K562 (cell line): ENCODE results near the gene CHORDC1. TPM values are rescaled to one million over a fixed set of nuclear protein-coding genes. Genes with fewer than 3 reads are reported as not detected.

ENCODE experiments used
- ATAC-seq: fragments of 200-7000 bp; cut with Tn5 transposase; 3 replicates; pipeline ENCODE4 v1.9.1; 2020; ENCODE audit warnings: moderate library complexity
- BruUV-seq: library from RNA; stranded (reverse); fragments of 400-500 nt; replicated peaks from 2 replicates; lab custom pipeline; 2021; lab: Mats Ljungman, UMichigan
- CTCF ChIA-PET: fragments of 300-600 bp; formaldehyde crosslinking; extraction: SDS; loops from one replicate; lab custom pipeline; 2021; ENCODE audit warnings: low intra/inter-chr PET ratio; lab: Yijun Ruan, JAX
- POLR2A ChIA-PET: fragments of 300-600, 350-650 bp; sonication (Branson Sonifier 250); formaldehyde crosslinking; extraction: SDS; loops from one replicate; lab custom pipeline; 2021; ENCODE audit warnings: antibody characterized with exemption, inconsistent platforms; lab: Yijun Ruan, JAX
- DNase-seq, 4 experiments: peaks; one replicate each; pipeline versions ENCODE4 v3.0.0 to v3.0.0-alpha.2; 2011 to 2018; ENCODE audit warnings: low spot score in 3 of 4, mixed read lengths in 3 of 4; ENCODE audit errors: extremely low read depth in 1 of 4
- FAIRE-seq: peaks from 2 replicates; lab custom pipeline; 2011; peaks lifted over from hg19 to GRCh38; lab: Jason Lieb, UNC
- H2AFZ ChIP-seq: 2 replicates; pipeline ENCODE4 v1.6.0; 2011; ENCODE audit warnings: low read depth, low read length, control low read depth, inconsistent platforms
- H3K27ac ChIP-seq: fragments of 200-600 bp; 3 replicates; pipeline ENCODE4 v1.8.0; 2011; ENCODE audit warnings: low read depth, mild to moderate bottlenecking, control low read depth, inconsistent platforms, low read length, moderate library complexity, mixed read lengths; ENCODE audit errors: extremely low read depth
- H3K27me3 ChIP-seq, 2 experiments: fragments of 300-600 bp in 1 of 2; 2 replicates in 1 of 2; 3 replicates in 1 of 2; pipeline versions ENCODE4 v1.6.0 to v1.8.0; 2011; ENCODE audit warnings: inconsistent platforms in 2 of 2, low read length in 2 of 2, mild to moderate bottlenecking in 1 of 2, mixed read lengths in 1 of 2, moderate library complexity in 1 of 2; ENCODE audit not compliant: control insufficient read depth in 2 of 2, insufficient read depth in 2 of 2
- H3K36me3 ChIP-seq: fragments of 300-600 bp; 3 replicates; pipeline ENCODE4 v1.8.0; 2011; ENCODE audit warnings: mild to moderate bottlenecking, low read length, inconsistent platforms; ENCODE audit not compliant: control insufficient read depth, insufficient read depth
- H3K4me1 ChIP-seq, 2 experiments: fragments of 200-600 bp in 1 of 2; replicated peaks in 1 of 2; 2 replicates in 1 of 2; 3 replicates in 1 of 2; pipeline versions ENCODE4 v1.5.1 to v1.8.0; 2011; ENCODE audit warnings: inconsistent platforms in 2 of 2, low read length in 2 of 2, mild to moderate bottlenecking in 1 of 2, mixed read lengths in 1 of 2, moderate library complexity in 1 of 2; ENCODE audit not compliant: control insufficient read depth in 2 of 2, insufficient read depth in 2 of 2
- H3K4me2 ChIP-seq: 2 replicates; pipeline ENCODE4 v1.6.1; 2011; ENCODE audit warnings: low read length, control low read depth, inconsistent platforms, mixed read lengths; ENCODE audit not compliant: insufficient read depth
- H3K4me3 ChIP-seq: fragments of 200-600 bp; sonication (generic), shearing (Covaris generic); 2 replicates; pipeline ENCODE4 v1.5.1; 2016; ENCODE audit warnings: control low read depth, inconsistent platforms
- H3K79me2 ChIP-seq: fragments of 200-600 bp; 3 replicates; pipeline ENCODE4 v1.8.0; 2011; ENCODE audit warnings: low read length, inconsistent platforms; ENCODE audit not compliant: control insufficient read depth, insufficient read depth
- H3K9ac ChIP-seq, 2 experiments: 2 replicates each; pipeline versions ENCODE4 v1.6.0 to v1.6.1; 2011; ENCODE audit warnings: low read depth in 2 of 2, low read length in 2 of 2, control low read depth in 1 of 2, inconsistent platforms in 1 of 2, mild to moderate bottlenecking in 1 of 2, mixed read lengths in 1 of 2; ENCODE audit not compliant: insufficient read depth in 1 of 2
- H3K9me1 ChIP-seq: one replicate; pipeline ENCODE4 v1.6.0; 2011; ENCODE audit warnings: inconsistent platforms, mild to moderate bottlenecking, low read length, moderate library complexity; ENCODE audit not compliant: control insufficient read depth, insufficient read depth
- H3K9me3 ChIP-seq: replicated peaks from 2 replicates; pipeline ENCODE4 v1.5.1; 2011; ENCODE audit warnings: low read depth, low read length, inconsistent platforms; ENCODE audit not compliant: control insufficient read depth, insufficient read depth
- H4K20me1 ChIP-seq: replicated peaks from 2 replicates; pipeline ENCODE4 v1.6.1; 2011; ENCODE audit warnings: low read length, inconsistent platforms, mixed read lengths; ENCODE audit not compliant: control insufficient read depth, insufficient read depth
- BDP1 ChIP-seq: IDR thresholded peaks from 3 replicates; pipeline ENCODE4 v1.6.1; 2011; ENCODE audit not compliant: insufficient read length, insufficient read depth
- FOXP1 ChIP-seq: sonication (generic); formaldehyde crosslinking; IDR thresholded peaks from 2 replicates; pipeline ENCODE4 v1.8.0; 2022; ENCODE audit warnings: mild to moderate bottlenecking, missing genetic modification reagents
- GATAD2A ChIP-seq: fragments of 450-650 bp; IDR thresholded peaks from 2 replicates; pipeline ENCODE4 v1.6.1; 2017
- POLR2B ChIP-seq: fragments of 450-650 bp; IDR thresholded peaks from 2 replicates; pipeline ENCODE4 v1.6.1; 2018; ENCODE audit warnings: low read depth; ENCODE audit not compliant: partially characterized antibody
- SRF ChIP-seq, 2 experiments: fragments of 250-450, 450-650 bp in 1 of 2; sonication (Bioruptor Pico) in 1 of 2; sonication (generic) in 1 of 2; formaldehyde crosslinking; IDR thresholded peaks; 2 replicates each; pipeline versions ENCODE4 v1.5.0 to v1.5.1; 2020 to 2022; ENCODE audit warnings: mild to moderate bottlenecking in 1 of 2, missing genetic modification reagents in 1 of 2
- TCF7 ChIP-seq: sonication (generic); IDR thresholded peaks from 2 replicates; pipeline ENCODE4 v1.6.1; 2016; ENCODE audit warnings: antibody characterized with exemption, borderline replicate concordance
- ZNF384 ChIP-seq: IDR thresholded peaks from 2 replicates; pipeline ENCODE4 v1.6.1; 2012; ENCODE audit warnings: low read depth, low read length, improper control_type of control experiment
- WGBS: fragments of 100-300 bp; shearing (Covaris generic); methylation state at CpG from one replicate; pipeline ENCODE4 v1.1.6; 2016; ENCODE audit warnings: low coverage, mixed read lengths; ENCODE audit not compliant: insufficient coverage; ENCODE audit errors: missing lambda C conversion rate; 5-methylcytosine and 5-hydroxymethylcytosine counted together
- in situ Hi-C: fragments of 300-500 bp; cut with MboI; formaldehyde crosslinking; loops from 4 replicates; pipeline ENCODE4 v1.15.0; 2018; ENCODE audit warnings: inconsistent platforms, mixed read lengths
- intact Hi-C: fragments of 100-400 bp; cut with micrococcal nuclease; formaldehyde crosslinking; loops from 2 replicates; pipeline ENCODE4 v1.14.2; 2022
- polyA plus RNA-seq, 8 experiments: library from polyadenylated mRNA; depleted of rRNA in 4 of 8; stranded (reverse) in 5 of 8; unstranded in 3 of 8; fragments of >200 nt; fragmentation: Nextera tagmentation in 2 of 8; fragmentation: Illumina TruSeq in 1 of 8; extraction: Ambion mirVana in 2 of 8; extraction: Trizol in 1 of 8; gene quantifications; 2 replicates each; pipeline versions ENCODE4 v1.2.1 to v1.2.3, GENCODE V29; 2011 to 2014; ENCODE audit warnings: inconsistent platforms in 1 of 8, missing spikeins in 1 of 8
- total RNA-seq, 7 experiments: library from RNA; depleted of rRNA in 6 of 7; stranded (reverse); fragments of >200 nt in 6 of 7; fragmentation: Illumina TruSeq in 2 of 7; extraction: Trizol in 2 of 7; gene quantifications; 2 replicates each; pipeline versions ENCODE4 v1.2.1 to v1.2.3, GENCODE V29; 2011 to 2021; ENCODE audit warnings: low replicate concordance in 1 of 7
- TF ChIP-seq, protein P1 (sequence below), 2 experiments: fragments of 450-650 bp in 1 of 2; sonication (generic) in 1 of 2; formaldehyde crosslinking in 1 of 2; IDR thresholded peaks; 2 replicates each; pipeline versions ENCODE4 v1.7.1 to v1.9.0; 2016 to 2022; ENCODE audit warnings: inconsistent platforms in 1 of 2, mild to moderate bottlenecking in 1 of 2, missing genetic modification reagents in 1 of 2

The CHORDC1 gene
- total and polyA plus RNA-seq, 9 of the 15 experiments (the other 6 are each of a cell fraction or from before 2014, with no cell fraction given) = 68.7 to 148 (median 112) TPM

DNA sequence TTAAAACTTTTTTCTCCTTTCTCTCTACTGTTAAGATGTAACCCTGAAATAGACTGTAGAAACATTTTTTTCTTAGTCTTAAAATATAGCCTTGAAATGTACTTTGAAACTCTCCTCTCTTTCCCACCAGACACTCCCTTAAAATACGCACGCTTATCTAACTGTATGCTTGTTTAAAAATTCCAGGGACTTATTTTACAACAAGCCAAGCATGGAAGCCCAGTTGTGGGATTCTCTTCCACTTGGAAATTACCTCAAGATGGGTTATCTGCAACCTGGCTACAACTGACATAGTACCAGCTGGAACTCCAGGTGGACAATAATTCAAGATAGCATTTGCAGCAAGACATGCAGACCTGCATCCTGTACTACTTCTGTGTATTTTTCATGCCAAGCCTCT, 12.1 kb upstream of the CHORDC1 start:
- H3K9me3 ChIP-seq = no peaks in the 10 kb centered on the region
- in situ Hi-C loops = no loop called here
- DNase-seq = no peak
- intact Hi-C loops = no loop called here
- H3K9ac ChIP-seq = no peak overlapping the region
- no peak overlapping the region for H3K4me2 ChIP-seq
- TF ChIP-seq GATAD2A (no peak), BDP1 (no peak), SRF (CRISPR knock-in tag; IDR thresholded peaks at IDR 0.05) (no peak), FOXP1 (CRISPR knock-in tag) (no peak), ZNF384 (no peak), POLR2B (no peak), TCF7 (no peak)
- TF ChIP-seq, protein P1, sequence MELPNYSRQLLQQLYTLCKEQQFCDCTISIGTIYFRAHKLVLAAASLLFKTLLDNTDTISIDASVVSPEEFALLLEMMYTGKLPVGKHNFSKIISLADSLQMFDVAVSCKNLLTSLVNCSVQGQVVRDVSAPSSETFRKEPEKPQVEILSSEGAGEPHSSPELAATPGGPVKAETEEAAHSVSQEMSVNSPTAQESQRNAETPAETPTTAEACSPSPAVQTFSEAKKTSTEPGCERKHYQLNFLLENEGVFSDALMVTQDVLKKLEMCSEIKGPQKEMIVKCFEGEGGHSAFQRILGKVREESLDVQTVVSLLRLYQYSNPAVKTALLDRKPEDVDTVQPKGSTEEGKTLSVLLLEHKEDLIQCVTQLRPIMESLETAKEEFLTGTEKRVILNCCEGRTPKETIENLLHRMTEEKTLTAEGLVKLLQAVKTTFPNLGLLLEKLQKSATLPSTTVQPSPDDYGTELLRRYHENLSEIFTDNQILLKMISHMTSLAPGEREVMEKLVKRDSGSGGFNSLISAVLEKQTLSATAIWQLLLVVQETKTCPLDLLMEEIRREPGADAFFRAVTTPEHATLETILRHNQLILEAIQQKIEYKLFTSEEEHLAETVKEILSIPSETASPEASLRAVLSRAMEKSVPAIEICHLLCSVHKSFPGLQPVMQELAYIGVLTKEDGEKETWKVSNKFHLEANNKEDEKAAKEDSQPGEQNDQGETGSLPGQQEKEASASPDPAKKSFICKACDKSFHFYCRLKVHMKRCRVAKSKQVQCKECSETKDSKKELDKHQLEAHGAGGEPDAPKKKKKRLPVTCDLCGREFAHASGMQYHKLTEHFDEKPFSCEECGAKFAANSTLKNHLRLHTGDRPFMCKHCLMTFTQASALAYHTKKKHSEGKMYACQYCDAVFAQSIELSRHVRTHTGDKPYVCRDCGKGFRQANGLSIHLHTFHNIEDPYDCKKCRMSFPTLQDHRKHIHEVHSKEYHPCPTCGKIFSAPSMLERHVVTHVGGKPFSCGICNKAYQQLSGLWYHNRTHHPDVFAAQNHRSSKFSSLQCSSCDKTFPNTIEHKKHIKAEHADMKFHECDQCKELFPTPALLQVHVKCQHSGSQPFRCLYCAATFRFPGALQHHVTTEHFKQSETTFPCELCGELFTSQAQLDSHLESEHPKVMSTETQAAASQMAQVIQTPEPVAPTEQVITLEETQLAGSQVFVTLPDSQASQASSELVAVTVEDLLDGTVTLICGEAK (IDR thresholded peaks at IDR 0.05) = no peak
- TF ChIP-seq, protein P1 (CRISPR knock-in tag; IDR thresholded peaks at IDR 0.05) = no peak
- peak overlapping the region; percentile 37 for H2AFZ ChIP-seq
- ChIA-PET CTCF (no interaction called here), POLR2A (no interaction called here)
- H3K36me3 ChIP-seq = no peaks in the 10 kb centered on the region
- FAIRE-seq = no peak
- peaks cover 4 to 10% of the 10 kb centered on the region in 2 experiments; a peak in 3 of 5 replicates for H3K4me1 ChIP-seq
- H3K4me3 ChIP-seq = no peak overlapping the region
- no peak overlapping the region for H3K27ac ChIP-seq
- ATAC-seq = peak; percentile 45
- 39% methylated on average over 2 of the region's 2 CpGs for WGBS
- H3K79me2 ChIP-seq = no peaks in the 10 kb centered on the region
- no TSS peak for BruUV-seq
- no peaks in the 10 kb centered on the region for H3K27me3 ChIP-seq
- no peaks in the 10 kb centered on the region for H3K9me1 ChIP-seq
- H4K20me1 ChIP-seq = no peaks in the 10 kb centered on the region
